HL-60/S4 (cell line): ENCODE measurements around the gene MYO5B.
"Not testable (repeated sequence)": the region's sequence is repeated elsewhere in the genome, so short reads cannot be mapped to it uniquely, and the experiment has no call there.

Experiments
- in situ Hi-C: fragments of 300-500 bp; cut with MboI; formaldehyde crosslinking; loops from 2 replicates; pipeline ENCODE4 v1.14.3; 2022; ENCODE audit warnings: low sequenced_read_pairs

MYO5B gene

GRCh38 chr18:50107468-50107977 is 87.4 kb downstream of the MYO5B start:
- in situ Hi-C loops = no loop called here

DNA sequence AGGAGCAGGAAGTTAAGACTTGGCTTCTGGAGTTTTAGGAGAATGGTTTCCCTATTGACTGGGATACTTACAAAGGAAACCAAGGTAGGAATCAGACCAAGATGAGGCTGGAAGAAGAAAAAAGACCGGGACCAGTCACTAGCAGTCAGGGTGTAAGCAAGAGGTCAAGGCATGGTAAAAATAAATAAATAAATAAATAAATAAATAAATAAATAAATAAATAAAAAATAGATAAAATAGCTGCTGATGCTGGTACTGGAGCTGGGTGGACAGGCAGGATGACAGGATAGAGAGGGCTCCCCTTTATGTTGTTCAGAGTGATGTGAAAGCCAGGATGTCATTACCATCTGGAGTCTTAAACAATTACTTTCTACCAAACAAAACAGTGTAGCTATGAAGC is 89.9 kb downstream of the MYO5B start:
- in situ Hi-C loops = no loop called here

DNA sequence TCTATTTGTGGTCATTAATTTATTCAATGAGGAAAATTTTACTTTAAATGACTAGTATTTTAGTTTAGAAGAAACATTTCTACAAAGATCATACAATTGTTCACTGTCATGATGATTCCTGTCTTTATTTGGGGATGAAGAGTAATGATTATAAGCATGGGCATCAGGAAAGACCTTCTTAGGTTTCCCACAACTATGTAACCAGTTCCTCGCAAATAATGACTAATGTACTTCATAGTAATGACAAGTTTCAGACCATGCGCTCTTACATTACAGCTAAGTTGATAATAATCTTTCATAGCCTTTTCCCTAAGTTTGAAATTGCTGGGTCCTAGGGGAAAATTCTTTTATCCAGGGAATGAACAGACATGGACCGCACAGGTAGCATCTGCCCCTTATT is 90.5 kb downstream of the MYO5B start:
- in situ Hi-C loops = no loop called here

- in situ Hi-C loops = no loop called here
These were observed 95.1 kb downstream of the MYO5B start for GRCh38 chr18:50099725-50100407.

GRCh38 chr18:50097702-50098101 is 97.2 kb downstream of the MYO5B start:
- in situ Hi-C loops = no loop called here

DNA sequence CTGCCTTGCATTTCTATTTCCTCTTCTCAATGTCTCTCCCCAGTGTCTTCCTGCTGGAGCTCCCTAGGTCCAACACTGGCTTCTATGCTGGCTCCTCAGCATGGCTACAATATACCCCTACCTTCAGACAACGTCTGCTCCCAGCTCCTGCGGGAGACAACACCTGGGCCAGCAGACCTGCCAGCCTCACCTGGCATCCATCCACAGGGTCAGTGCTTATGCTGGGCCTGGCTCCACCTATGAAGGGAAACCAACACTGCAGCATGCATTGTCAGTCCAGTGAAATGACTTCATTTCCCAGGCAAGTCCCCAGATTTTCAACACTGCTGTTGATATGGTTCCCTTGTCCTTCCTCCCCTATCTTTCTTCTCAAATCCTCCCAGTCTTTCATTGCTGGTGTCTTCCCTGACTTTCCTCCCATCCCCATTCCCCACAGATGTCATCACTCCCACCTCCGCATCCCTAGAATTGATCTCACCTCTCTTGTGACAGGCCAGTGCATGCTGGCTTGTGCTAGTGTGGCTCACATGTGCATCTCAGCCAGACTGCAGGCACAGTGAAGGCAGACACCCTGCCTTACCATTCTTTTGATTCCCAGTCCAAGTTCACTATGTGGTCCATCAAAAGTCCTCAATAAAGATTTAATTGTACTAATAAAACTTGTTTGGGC is 98.0 kb downstream of the MYO5B start:
- in situ Hi-C loops = no loop called here

GRCh38 chr18:50094786-50095185 is 100.2 kb downstream of the MYO5B start:
- in situ Hi-C loops = not testable (repeated sequence)

- in situ Hi-C loops = no loop called here
These were observed 100.7 kb downstream of the MYO5B start for GRCh38 chr18:50094221-50094773.

DNA sequence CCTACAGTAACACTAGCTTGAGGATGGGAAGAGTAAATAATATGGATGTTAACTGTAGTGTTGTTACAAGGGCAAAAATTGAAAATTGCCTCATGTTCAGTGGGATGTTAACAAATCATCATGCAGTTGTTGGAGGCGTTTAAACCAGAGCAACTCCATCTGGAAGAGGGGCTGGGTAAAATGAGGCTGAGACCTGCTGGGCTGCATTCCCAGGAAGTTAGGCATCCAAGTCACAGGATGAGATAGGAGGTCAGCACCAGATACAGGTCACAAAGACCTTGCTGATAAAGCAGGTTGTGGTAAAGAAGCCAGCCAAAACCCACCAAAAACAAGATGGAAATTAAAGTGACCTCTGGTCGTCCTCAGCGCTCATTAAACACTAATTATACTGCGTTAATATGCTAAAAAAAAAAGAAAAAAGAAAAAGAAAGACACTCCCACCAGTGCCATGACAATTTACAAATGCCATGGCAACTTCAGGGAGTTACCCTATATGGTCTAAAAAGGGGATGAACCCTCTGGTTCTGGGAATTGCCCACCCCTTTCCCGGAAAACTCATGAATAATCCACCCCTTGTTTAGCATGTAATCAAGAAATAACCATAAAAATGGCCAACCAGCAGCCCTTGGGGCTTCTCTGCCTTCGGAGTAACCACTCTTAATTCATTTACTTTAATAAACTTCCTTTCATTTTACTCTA is 101.4 kb downstream of the MYO5B start:
- in situ Hi-C loops = no loop called here

- in situ Hi-C loops = no loop called here
These were observed 102.6 kb downstream of the MYO5B start for GRCh38 chr18:50092245-50092805.

DNA sequence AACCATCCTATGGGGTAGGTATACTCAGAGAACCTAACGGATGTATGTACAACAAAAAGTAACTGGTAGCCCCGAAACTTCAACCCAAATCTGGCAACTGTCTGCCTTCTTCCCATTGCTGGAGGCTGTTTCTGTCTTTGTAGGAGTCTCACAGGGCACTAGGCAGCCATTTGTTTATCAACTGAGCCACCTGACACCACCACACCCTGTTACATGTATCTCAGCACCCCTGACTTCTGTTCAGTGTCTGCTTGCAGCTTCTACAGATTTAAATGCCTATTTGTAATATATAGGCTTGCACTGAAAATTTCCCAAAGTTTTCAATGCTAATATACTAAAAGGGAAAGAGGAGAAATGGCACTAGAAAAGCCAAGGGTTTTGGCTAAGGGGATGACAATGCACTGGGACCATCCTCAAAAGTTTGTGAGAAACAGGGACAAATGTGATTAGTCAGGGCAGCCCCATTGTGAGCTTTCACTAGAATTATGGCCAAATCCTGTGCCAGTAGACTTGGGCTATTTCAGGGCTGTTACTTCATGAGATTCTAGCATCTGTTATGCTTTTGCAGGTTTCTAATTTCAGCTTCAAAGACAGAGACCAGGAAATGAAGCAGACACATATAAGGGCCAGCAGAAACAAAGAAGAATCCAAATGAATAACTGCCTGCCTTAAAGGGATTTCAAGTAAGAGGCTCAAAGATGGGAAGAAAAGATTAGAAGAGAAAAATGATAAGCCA is 103.3 kb downstream of the MYO5B start:
- in situ Hi-C loops = no loop called here

GRCh38 chr18:50090370-50091312 is 104.3 kb downstream of the MYO5B start:
- in situ Hi-C loops = no loop called here

- in situ Hi-C loops = no loop called here
These were observed 105.2 kb downstream of the MYO5B start for GRCh38 chr18:50089702-50090101.

DNA sequence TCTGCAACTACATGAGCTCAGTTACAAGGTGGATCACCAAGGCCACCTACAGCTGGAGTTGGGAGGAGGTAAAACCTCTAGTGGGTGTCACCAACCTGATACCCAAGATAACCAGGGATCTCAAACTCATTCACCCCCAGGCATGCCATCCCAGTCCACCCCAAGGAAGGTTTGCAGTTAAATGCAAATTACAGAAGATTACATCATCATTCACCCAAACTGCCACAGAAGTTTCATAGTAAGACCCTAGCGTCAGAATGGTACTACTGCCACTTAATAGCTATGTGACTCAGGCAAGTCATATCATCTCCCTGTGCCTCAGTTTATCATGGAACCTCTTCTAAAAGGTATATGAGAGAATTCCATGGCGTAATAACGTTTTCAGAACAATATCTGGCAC is 111.2 kb downstream of the MYO5B start:
- in situ Hi-C loops = no loop called here

- in situ Hi-C loops = no loop called here
These were observed 113.9 kb downstream of the MYO5B start for GRCh38 chr18:50080932-50081560.

DNA sequence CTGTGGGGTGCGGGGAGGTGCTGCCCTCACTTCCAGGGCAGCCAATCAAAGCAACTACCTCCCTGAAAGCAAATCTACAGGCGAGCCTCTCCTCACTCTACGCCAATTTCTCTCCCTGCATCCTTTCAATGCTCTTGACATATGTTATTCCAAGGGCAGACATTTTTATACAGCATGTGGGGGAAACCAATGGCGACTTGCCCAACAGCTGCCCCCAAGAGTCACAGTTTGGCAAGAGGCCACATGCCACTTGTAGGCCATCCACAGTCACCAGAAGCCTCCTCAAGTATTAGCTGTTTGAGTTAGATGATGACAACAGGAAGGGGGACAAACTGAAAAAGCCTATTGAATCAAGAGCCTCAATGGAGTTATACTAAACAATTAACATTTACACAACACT is 114.6 kb downstream of the MYO5B start:
- in situ Hi-C loops = no loop called here

GRCh38 chr18:50079571-50080295 is 115.2 kb downstream of the MYO5B start:
- in situ Hi-C loops = no loop called here

DNA sequence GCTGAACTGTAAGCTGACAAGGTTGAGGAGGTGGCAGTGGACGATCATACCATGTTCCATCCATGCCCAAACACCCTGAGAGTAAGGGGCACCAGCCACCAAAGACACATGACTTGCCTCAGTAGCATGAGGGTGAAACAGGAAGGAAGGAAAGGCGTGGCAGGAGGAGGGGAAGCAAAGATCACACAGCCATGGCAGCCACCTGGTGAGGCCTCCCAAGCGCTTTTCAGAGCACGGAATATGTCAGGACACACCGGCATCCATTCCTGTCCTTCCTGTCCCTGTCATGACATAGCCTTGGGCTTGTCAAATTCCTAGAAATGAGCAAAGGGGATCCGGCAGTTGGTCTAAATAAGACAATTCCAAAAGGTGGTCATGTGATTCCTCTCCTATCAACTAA is 118.7 kb downstream of the MYO5B start:
- in situ Hi-C loops = no loop called here
